Measurements from ENCODE around the gene NEURL1B.

Gene NEURL1B

GRCh38 chr5:172729588-172729987 is 88.5 kb downstream of the NEURL1B start:
- H3K9ac ChIP-seq (ENCODE audit: low read length), result no peak overlapping the region
- no peak overlapping the region for H4K8ac ChIP-seq (ENCODE audit: low read depth, low read length)
- no CpG with 5 or more reads among the region's 13 CpGs for WGBS (ENCODE audit: extremely low coverage, insufficient coverage, insufficient read length)
- H3K4ac ChIP-seq (ENCODE audit: low read depth, low read length), result no peak overlapping the region
- H3K4me2 ChIP-seq (ENCODE audit: low read length), result no peak overlapping the region
- no peak overlapping the region for H4K91ac ChIP-seq (ENCODE audit: low read depth, low read length)
- H3K27me3 ChIP-seq (ENCODE audit: insufficient read depth, low read length), result no peaks in the 10 kb centered on the region
- peaks cover 2% of the 10 kb centered on the region for H3K79me2 ChIP-seq (ENCODE audit: control insufficient read depth, insufficient read depth, low read length, poor library complexity)
- H3K4me1 ChIP-seq (ENCODE audit: control insufficient read depth in 1 of 2, insufficient read depth in 2 of 2, low read length in 2 of 2), result peaks cover 15 to 24% of the 10 kb centered on the region in 2 experiments
- no peak overlapping the region for H2AK5ac ChIP-seq (ENCODE audit: low read length)
- peaks cover 14% of the 10 kb centered on the region for H3K79me1 ChIP-seq (ENCODE audit: low read length)
- H3K36me3 ChIP-seq (ENCODE audit: control insufficient read depth in 1 of 2, insufficient read depth in 2 of 2, low read length in 2 of 2), result no peaks in the 10 kb centered on the region
- no peaks in the 10 kb centered on the region for H3K9me3 ChIP-seq (ENCODE audit: insufficient read depth, low read depth, low read length)
- no peak overlapping the region for H2BK120ac ChIP-seq (ENCODE audit: insufficient read depth, low read length, poor library complexity)
- H3K27ac ChIP-seq (ENCODE audit: low read depth, low read length), result no peak overlapping the region
- no peak overlapping the region for H2BK12ac ChIP-seq (ENCODE audit: low read length)
- DNase-seq, result no peak
- H2AFZ ChIP-seq (ENCODE audit: insufficient read depth, low read length, poor library complexity), result no peak overlapping the region
- no peak overlapping the region for H2BK5ac ChIP-seq (ENCODE audit: low read depth, low read length, poor library complexity)
- no peak overlapping the region for H3K23ac ChIP-seq (ENCODE audit: low read length)
- H3K14ac ChIP-seq (ENCODE audit: low read length), result no peak overlapping the region
- H4K12ac ChIP-seq (ENCODE audit: low read depth, low read length), result no peak overlapping the region
- no peak overlapping the region for H3K18ac ChIP-seq (ENCODE audit: low read length)
- H3K4me3 ChIP-seq (ENCODE audit: low read depth, low read length), result no peak overlapping the region

- Histone ChIP-seq H3K4me3 (ENCODE audit: low read depth, low read length) (no peak overlapping the region), H3K23ac (ENCODE audit: low read length) (no peak overlapping the region), H3K18ac (ENCODE audit: low read length) (no peak overlapping the region), H2AFZ (ENCODE audit: insufficient read depth, low read length, poor library complexity) (no peak overlapping the region), H3K14ac (ENCODE audit: low read length) (no peak overlapping the region), H3K79me2 (ENCODE audit: control insufficient read depth, insufficient read depth, low read length, poor library complexity) (peaks cover 2% of the 10 kb centered on the region), H3K4me2 (ENCODE audit: low read length) (no peak overlapping the region), H3K36me3 (ENCODE audit: control insufficient read depth in 1 of 2, insufficient read depth in 2 of 2, low read length in 2 of 2) (no peaks in the 10 kb centered on the region), H3K9ac (ENCODE audit: low read length) (no peak overlapping the region), H4K91ac (ENCODE audit: low read depth, low read length) (no peak overlapping the region), H4K12ac (ENCODE audit: low read depth, low read length) (no peak overlapping the region), H2BK120ac (ENCODE audit: insufficient read depth, low read length, poor library complexity) (no peak overlapping the region), H3K27ac (ENCODE audit: low read depth, low read length) (no peak overlapping the region), H3K9me3 (ENCODE audit: insufficient read depth, low read depth, low read length) (no peaks in the 10 kb centered on the region), H2BK12ac (ENCODE audit: low read length) (no peak overlapping the region), H3K27me3 (ENCODE audit: insufficient read depth, low read length) (no peaks in the 10 kb centered on the region), H4K8ac (ENCODE audit: low read depth, low read length) (no peak overlapping the region), H2AK5ac (ENCODE audit: low read length) (no peak overlapping the region), H3K4me1 (ENCODE audit: control insufficient read depth in 1 of 2, insufficient read depth in 2 of 2, low read length in 2 of 2) (peaks cover 15 to 24% of the 10 kb centered on the region in 2 experiments), H2BK5ac (ENCODE audit: low read depth, low read length, poor library complexity) (no peak overlapping the region), H3K79me1 (ENCODE audit: low read length) (peaks cover 14% of the 10 kb centered on the region), H3K4ac (ENCODE audit: low read depth, low read length) (no peak overlapping the region)
- WGBS (ENCODE audit: extremely low coverage, insufficient coverage, insufficient read length), result no CpG with 5 or more reads among the region's 6 CpGs
- DNase-seq, result no peak
Measured at GRCh38 chr5:172730222-172730621, 89.2 kb downstream of the NEURL1B start.

- Histone ChIP-seq H3K23ac (ENCODE audit: low read length) (no peak overlapping the region), H4K12ac (ENCODE audit: low read depth, low read length) (no peak overlapping the region), H3K4me2 (ENCODE audit: low read length) (no peak overlapping the region), H3K27ac (ENCODE audit: low read depth, low read length) (no peak overlapping the region), H3K36me3 (ENCODE audit: control insufficient read depth in 1 of 2, insufficient read depth in 2 of 2, low read length in 2 of 2) (no peaks in the 10 kb centered on the region), H3K4ac (ENCODE audit: low read depth, low read length) (no peak overlapping the region), H2AFZ (ENCODE audit: insufficient read depth, low read length, poor library complexity) (no peak overlapping the region), H3K27me3 (ENCODE audit: insufficient read depth, low read length) (no peaks in the 10 kb centered on the region), H3K14ac (ENCODE audit: low read length) (no peak overlapping the region), H2BK120ac (ENCODE audit: insufficient read depth, low read length, poor library complexity) (no peak overlapping the region), H4K8ac (ENCODE audit: low read depth, low read length) (no peak overlapping the region), H3K9ac (ENCODE audit: low read length) (no peak overlapping the region), H4K91ac (ENCODE audit: low read depth, low read length) (no peak overlapping the region), H3K79me1 (ENCODE audit: low read length) (peaks cover 14% of the 10 kb centered on the region), H3K4me3 (ENCODE audit: low read depth, low read length) (no peak overlapping the region), H2BK12ac (ENCODE audit: low read length) (no peak overlapping the region), H3K4me1 (ENCODE audit: control insufficient read depth in 1 of 2, insufficient read depth in 2 of 2, low read length in 2 of 2) (peaks cover 15 to 24% of the 10 kb centered on the region in 2 experiments), H2AK5ac (ENCODE audit: low read length) (no peak overlapping the region), H2BK5ac (ENCODE audit: low read depth, low read length, poor library complexity) (no peak overlapping the region), H3K79me2 (ENCODE audit: control insufficient read depth, insufficient read depth, low read length, poor library complexity) (peaks cover 2% of the 10 kb centered on the region), H3K9me3 (ENCODE audit: insufficient read depth, low read depth, low read length) (peaks cover 2% of the 10 kb centered on the region), H3K18ac (ENCODE audit: low read length) (no peak overlapping the region)
- peak; percentile 93 for DNase-seq
- no CpG with 5 or more reads among the region's 16 CpGs for WGBS (ENCODE audit: extremely low coverage, insufficient coverage, insufficient read length)
Measured at GRCh38 chr5:172730981-172731679, 90.1 kb downstream of the NEURL1B start.

GRCh38 chr5:172731680-172732074 is 90.6 kb downstream of the NEURL1B start:
- Histone ChIP-seq H4K8ac (ENCODE audit: low read depth, low read length) (no peak overlapping the region), H2BK120ac (ENCODE audit: insufficient read depth, low read length, poor library complexity) (peak overlapping the region; percentile 69), H2BK12ac (ENCODE audit: low read length) (peak overlapping the region; percentile 41), H3K4me2 (ENCODE audit: low read length) (no peak overlapping the region), H3K9ac (ENCODE audit: low read length) (no peak overlapping the region), H2AK5ac (ENCODE audit: low read length) (peak overlapping the region; percentile 81), H4K91ac (ENCODE audit: low read depth, low read length) (peak overlapping the region; percentile 44), H3K14ac (ENCODE audit: low read length) (peak overlapping the region; percentile 55), H3K36me3 (ENCODE audit: control insufficient read depth in 1 of 2, insufficient read depth in 2 of 2, low read length in 2 of 2) (no peaks in the 10 kb centered on the region), H2AFZ (ENCODE audit: insufficient read depth, low read length, poor library complexity) (no peak overlapping the region), H3K4me1 (ENCODE audit: control insufficient read depth in 1 of 2, insufficient read depth in 2 of 2, low read length in 2 of 2) (peaks cover 15 to 24% of the 10 kb centered on the region in 2 experiments), H2BK5ac (ENCODE audit: low read depth, low read length, poor library complexity) (no peak overlapping the region), H4K12ac (ENCODE audit: low read depth, low read length) (no peak overlapping the region), H3K23ac (ENCODE audit: low read length) (no peak overlapping the region), H3K79me1 (ENCODE audit: low read length) (peaks cover 14% of the 10 kb centered on the region), H3K4me3 (ENCODE audit: low read depth, low read length) (no peak overlapping the region), H3K27me3 (ENCODE audit: insufficient read depth, low read length) (no peaks in the 10 kb centered on the region), H3K9me3 (ENCODE audit: insufficient read depth, low read depth, low read length) (peaks cover 2% of the 10 kb centered on the region), H3K18ac (ENCODE audit: low read length) (no peak overlapping the region), H3K27ac (ENCODE audit: low read depth, low read length) (no peak overlapping the region), H3K79me2 (ENCODE audit: control insufficient read depth, insufficient read depth, low read length, poor library complexity) (peaks cover 2% of the 10 kb centered on the region), H3K4ac (ENCODE audit: low read depth, low read length) (no peak overlapping the region)
- DNase-seq, result no peak
- WGBS (ENCODE audit: extremely low coverage, insufficient coverage, insufficient read length), result no CpG with 5 or more reads among the region's 9 CpGs
